Left cardiac atrium (tissue), 4 donors: Measurements from ENCODE around the gene ABLIM2. TPM values are rescaled to one million over a fixed set of nuclear protein-coding genes. Genes with fewer than 3 reads are reported as not detected.

Source experiments
- ATAC-seq, 2 donors: fragments of 200-7000 bp; cut with Tn5 transposase; one replicate each; pipeline ENCODE4 v1.9.1; 2020; ENCODE audit warnings: mild to moderate bottlenecking in 2 of 2, moderate library complexity in 2 of 2
- DNase-seq: peaks from one replicate; pipeline ENCODE4 v3.0.0-alpha.2; 2020
- intact Hi-C, 2 donors: fragments of 100-400 bp; cut with DNase I; formaldehyde crosslinking; loops; one replicate each; pipeline versions ENCODE4 v1.14.1 to v1.15.1; 2022 to 2023
- total RNA-seq, 2 donors: library from RNA; stranded (reverse); fragmentation: NEBNext Ultra II Directional; extraction: Animal tissue kit (Norgen Biotek cat#: 25700); gene quantifications; one replicate each; pipeline ENCODE4 v1.2.1, GENCODE V29; 2021
- donor health status: DM: no; HTN: yes; CAD: no.
- donor health status: DM: no; HTN: yes; CAD: no; lungs with severe emphysema.
- donor health status: DM: yes; HTN: yes; CAD: no.
- donor health status: Dilated cardiomyopathy.

The ABLIM2 gene
- total RNA-seq, 2 donors from 2014 or later = 14.3 to 23.1 TPM

- intact Hi-C loops = no loop called here
- DNase-seq = no peak
These were observed 124.6 kb downstream of the ABLIM2 start for GRCh38 chr4:8033829-8034528.

GRCh38 chr4:8033067-8033755 is 125.4 kb downstream of the ABLIM2 start:
- ATAC-seq (no peak), DNase-seq (no peak)
- intact Hi-C loops = no loop called here

More at GRCh38 chr4:8033829-8034528, 124.6 kb downstream of the ABLIM2 start:
- ATAC-seq = no peak

- intact Hi-C loops = no loop called here
- DNase-seq = no peak
- ATAC-seq = no peak
These were observed 126.2 kb downstream of the ABLIM2 start for GRCh38 chr4:8032381-8032780.

GRCh38 chr4:8030121-8030781 is 128.4 kb downstream of the ABLIM2 start:
- ATAC-seq = no peak
- no peak for DNase-seq
- intact Hi-C loops = no loop called here

DNA sequence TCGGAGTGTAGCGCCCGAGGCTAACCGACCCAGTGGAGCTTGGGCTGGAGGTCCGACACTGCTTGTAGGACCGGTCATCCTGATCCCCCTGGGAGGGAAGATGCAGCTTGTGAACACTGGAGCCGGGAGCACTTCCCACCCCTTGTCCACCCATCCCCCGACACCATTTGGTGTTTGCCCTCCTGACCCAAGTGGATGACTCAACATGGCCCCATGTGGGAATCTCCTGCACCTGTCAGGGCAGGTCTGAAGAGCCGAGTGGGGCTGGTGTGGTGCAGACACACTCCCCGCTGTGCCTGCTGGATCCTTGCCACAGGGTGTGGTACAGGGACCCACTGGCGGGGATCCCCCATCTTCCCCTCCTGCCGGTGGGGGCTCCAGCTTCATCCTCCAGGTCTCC is 128.9 kb downstream of the ABLIM2 start:
- no peak for DNase-seq
- ATAC-seq = no peak
- intact Hi-C loops = no loop called here

DNA sequence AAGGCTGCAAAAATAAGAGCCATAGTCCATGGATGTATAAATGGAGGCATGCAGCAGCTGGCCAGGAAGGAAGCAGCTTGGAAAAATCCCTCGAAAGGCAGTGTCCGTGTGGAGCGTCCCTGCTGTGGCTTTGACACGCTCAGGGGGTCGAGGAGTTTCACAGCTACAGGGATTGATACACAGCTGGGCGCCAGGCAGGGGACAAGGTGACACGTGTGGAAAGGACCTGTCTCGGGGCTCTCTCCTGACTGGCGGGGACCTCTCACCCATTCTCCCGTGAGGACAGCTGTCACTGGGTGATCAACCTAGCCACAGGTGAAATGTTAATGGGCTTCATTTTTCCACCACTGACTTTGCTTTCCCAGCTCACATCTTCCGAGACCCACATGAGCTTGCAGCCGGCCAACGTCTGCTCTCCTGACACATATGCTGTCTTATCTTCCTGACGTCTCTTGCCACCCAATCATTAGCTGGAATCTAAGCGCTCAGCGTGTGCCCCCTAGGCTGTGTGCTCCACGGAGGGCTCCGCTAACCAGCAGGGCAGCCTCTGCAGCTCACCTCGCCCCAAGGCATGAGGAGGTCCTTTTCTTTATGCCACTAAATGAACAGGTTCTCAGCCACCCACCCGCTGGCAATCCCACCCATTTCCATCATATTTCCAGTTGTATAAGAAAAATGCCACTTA is 129.6 kb downstream of the ABLIM2 start:
- intact Hi-C loops = no loop called here
- ATAC-seq (no peak), DNase-seq (no peak)

- DNase-seq (no peak), ATAC-seq (no peak)
- intact Hi-C loops = no loop called here
These were observed 130.2 kb downstream of the ABLIM2 start for GRCh38 chr4:8028368-8028767.

DNA sequence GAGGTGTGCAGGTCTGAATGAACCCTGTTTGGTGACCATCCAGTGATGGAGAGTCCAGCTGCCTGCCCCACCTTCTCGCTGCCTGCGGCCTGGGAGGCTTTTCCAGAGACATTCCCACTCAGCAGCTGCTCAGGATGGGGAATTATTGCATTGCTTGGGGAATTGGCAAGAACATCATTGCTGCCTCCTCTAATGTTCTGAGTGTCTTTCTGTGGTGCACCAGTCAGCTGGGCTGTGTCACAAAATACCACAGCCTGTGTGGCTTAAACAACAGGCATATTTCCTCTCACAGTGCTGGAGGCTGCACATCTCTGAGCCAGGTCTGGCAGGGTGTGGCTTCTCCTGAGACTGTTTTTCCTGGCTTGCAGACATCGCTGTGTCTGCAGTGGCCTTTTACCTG is 132.2 kb downstream of the ABLIM2 start:
- intact Hi-C loops = no loop called here
- no peak for ATAC-seq

GRCh38 chr4:8025668-8026067 is 132.9 kb downstream of the ABLIM2 start:
- DNase-seq (no peak), ATAC-seq (no peak)
- intact Hi-C loops = no loop called here

More for the DNA sequence above, 132.2 kb downstream of the ABLIM2 start:
- no peak for DNase-seq

GRCh38 chr4:8024073-8024786 is 134.4 kb downstream of the ABLIM2 start:
- intact Hi-C loops = no loop called here
- no peak for ATAC-seq
- DNase-seq = no peak

DNA sequence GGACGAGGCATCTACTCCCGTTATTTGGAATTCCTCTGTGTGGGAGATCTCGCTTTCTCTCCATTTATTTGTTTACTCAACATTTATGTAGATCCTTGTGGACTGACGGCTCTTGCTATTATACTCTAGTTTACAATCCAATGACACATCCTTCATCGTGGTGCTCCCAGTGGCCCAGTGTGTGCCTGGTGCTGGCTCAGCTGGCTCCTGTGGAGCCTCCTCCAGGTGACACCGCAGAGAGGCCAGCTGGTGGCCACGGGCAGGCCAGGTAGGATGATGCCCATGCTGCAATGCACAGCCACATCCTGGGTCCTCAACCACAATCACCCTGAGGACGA is 134.9 kb downstream of the ABLIM2 start:
- no peak for DNase-seq
- no peak for ATAC-seq
- intact Hi-C loops = no loop called here

DNA sequence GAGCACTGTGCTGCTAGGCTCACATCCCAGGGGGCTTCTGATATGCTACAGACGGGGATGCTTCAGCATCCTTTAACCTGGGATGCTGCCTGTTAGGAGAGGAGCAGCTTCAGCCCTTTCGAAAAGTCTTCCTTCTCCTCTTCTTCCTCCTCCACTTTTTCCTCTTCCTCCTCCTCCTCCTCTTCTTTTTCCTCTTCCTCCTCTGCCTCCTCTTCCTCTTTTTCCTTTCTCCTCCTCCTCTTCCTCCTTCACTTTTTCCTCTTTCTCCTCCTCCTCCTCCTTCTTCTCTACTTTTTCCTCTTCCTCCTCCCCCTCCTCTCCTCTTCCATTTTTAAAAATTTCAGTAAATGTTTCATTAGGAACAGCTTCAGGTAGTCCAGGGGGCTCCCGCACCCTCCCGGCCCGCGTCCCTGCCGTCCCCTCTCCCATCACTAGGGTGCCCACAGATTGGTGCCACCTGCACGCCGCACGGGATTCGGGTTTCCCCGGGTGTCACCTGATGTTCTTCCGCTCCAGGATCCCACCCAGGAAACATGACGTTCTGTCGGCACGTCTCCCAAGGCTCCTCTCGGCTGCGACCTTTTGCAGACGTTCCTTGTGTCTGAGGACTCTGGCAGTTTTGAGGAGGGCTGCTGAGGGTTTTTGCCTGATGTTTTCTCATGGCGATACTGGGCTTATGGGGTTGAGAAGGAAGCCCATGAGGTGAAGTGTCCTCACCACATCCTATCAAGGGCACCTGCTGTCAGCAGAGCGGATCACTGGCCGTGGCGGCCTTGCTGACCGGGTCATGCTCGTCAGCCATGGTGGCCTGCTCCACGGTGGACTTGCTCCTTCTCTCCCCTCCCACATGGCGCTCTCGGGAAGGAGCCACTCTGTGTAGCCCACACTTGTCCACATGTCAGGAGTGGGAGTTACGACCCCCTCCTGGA is 135.6 kb downstream of the ABLIM2 start:
- no peak for DNase-seq
- intact Hi-C loops = no loop called here
- ATAC-seq = no peak

DNA sequence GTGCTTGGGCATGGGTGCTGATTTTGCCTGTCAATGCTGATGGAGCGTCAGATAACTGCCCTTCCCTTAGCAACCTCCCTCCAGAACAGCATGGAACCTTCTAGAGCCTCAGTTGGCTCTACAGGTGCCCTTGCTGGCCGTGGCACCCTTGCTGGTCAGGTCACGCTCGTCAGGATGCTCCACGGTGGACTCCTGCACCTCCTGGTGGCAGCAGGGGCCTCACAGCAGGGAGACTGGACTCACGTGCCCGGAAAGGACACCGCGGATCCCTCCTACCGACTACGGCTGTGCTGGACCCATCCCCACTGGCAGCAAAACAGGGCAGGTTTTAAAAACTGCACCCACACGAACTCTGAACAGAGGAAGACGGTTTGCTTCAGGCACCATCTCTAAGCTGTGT is 136.8 kb downstream of the ABLIM2 start:
- ATAC-seq = no peak
- DNase-seq = no peak

DNA sequence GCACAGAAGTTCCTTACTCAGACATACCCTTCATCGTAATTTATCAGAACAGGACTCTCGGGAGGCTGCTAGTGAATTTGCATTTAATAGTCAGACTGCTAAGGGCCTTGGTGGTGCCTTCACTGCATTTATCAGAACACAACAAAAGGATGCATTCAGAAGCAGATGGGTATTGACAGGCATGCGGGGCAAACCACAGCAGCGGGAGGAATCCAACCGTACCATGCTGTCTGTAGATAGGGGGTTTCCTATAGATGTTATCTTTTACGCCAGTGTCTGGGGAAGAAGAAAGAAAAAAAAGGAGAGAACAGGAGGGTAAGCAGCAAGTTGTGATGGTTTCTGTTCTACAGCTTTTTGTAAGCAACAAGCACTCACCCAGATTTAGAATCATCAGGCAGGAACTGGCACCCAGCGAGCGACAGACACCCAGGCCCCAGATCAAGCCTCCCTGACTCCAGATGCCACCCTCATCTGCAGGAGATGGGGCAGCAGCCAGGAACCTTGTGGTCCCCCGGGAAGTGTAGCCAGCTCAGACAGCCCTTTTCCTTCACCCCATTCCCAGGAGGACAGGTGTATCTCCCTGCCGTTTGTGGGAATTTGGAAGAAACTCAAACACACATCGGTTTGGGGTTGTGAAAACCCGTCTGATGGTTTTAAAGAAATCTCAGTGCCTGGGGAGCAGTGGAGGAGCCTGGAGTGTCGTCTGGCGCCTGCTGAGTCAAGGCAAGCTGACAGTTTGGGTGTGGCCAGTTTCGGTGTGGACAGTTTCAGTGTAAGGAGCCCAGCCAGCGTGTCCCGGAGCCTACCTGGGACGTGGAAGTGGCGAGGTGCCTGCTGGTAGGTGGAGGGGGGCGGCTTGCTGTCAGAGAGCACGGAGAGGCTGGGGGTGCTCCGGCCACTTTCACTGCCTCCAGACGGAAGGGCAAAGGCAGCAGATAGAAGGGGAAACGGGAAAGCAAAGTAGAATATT is 138.9 kb downstream of the ABLIM2 start:
- ATAC-seq (no peak), DNase-seq (no peak)
- intact Hi-C loops = no loop called here

More for the DNA sequence above, 136.8 kb downstream of the ABLIM2 start:
- intact Hi-C loops = no loop called here

DNA sequence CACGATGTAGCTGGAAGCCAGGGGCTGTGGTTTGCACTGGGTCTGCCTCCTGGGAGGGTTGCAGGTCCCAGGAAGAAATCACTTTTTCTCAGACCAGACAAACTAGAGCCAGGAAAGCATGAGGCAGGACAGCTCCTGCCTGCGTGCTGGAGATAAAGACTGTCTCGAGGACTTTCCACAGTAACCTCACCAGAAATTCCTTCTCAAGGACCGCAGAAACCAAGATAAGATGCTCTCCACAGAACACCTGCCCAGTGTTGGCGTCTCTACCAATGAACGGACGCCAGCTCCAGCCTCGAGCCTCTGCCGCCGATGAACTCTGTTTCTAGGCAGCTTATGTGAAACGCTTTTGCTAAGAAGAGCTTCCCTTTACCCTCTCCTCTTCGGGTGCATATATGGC is 142.1 kb downstream of the ABLIM2 start:
- DNase-seq = no peak
- ATAC-seq = no peak
- intact Hi-C loops = no loop called here

DNA sequence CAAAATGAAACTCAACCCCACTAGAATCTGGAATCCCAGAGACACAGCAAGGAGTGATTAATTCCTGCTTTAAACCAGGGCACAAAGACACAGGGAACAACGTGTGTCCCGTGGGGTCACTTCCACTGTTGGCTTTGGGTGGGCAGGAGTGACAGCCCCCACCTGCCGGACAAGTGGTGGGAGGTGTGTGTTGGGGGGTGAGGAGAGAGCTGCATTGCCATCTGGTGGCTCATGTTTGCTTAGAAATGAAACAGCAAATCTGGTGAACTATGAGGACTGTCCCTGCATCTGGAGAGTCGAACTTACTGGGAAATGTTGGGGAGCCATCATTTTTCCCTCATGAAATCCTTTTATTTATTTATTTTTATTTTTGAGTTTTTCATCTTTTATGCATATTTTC is 143.1 kb downstream of the ABLIM2 start:
- DNase-seq = no peak
- ATAC-seq = peak in 1 of 2 donors; percentile 36
- intact Hi-C loops = no loop called here
